ENCODE results near the gene MYO1B. TPM values are rescaled to one million over a fixed set of nuclear protein-coding genes. Genes with fewer than 3 reads are reported as not detected.

The MYO1B gene
- total and polyA plus RNA-seq, 2 experiments from 2014 or later = 126 to 197 TPM

DNA sequence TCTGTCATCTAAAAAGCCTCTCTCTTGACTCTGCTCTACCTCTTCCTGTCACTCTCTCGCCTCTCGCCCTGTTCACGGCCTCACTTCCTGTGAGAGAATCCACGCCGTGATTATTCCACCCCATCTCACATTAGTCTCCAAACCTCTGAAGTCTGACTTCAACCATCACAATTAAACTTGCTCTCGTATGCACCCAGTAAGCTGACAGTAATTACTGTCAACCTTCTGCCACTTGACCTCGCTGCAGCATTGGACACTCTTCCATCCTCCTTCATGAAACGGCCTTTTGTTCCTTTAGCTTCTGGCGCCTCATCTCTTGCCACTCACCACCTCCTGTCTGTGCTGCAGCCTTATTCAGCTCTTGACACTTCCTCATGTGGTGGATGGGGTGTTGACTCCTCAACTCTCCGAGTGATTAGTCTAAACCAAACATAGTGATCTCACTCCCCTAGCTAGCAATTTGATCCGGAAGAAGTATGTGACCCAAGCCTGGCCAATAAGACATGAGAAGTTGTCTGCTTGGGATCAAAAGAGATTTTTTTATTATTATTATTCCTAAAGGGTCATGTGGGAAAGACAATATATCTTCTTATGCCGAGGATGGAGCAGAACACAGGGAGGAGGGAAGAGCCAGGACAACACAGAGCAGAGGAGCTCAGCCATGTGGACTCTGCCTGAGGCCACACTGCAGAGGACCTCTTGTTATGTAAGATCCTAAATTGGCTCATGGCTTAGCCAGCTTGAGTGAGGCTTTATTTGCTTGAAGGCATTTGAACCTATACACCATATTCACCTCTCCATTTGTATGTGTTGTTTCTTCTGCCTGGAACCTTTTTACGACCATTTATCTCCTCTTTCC is 38.4 kb upstream of the MYO1B start:
- H3K4me1 ChIP-seq (ENCODE audit: insufficient read depth) = peaks cover 31% of the 10 kb centered on the region
- no peak for DNase-seq
- H3K27me3 ChIP-seq (replicated peaks; ENCODE audit: insufficient read depth) = no peaks in the 10 kb centered on the region
- H3K36me3 ChIP-seq (ENCODE audit: low read depth) = no peaks in the 10 kb centered on the region
- in situ Hi-C loops (cut with MboI) = no loop called here
- no peaks in the 10 kb centered on the region for H3K9me3 ChIP-seq (ENCODE audit: low read depth)
- H3K27ac ChIP-seq = no peak overlapping the region
- no peaks in the 10 kb centered on the region for H3K9me2 ChIP-seq (ENCODE audit: insufficient read depth)
- TF ChIP-seq EZH2 (IDR thresholded peaks at IDR 0.05; ENCODE audit: insufficient read depth, poor library complexity, severe bottlenecking) (no peak), EZH2phosphoT487 (IDR thresholded peaks at IDR 0.05; ENCODE audit: insufficient read depth, low read depth) (no peak)
- no peak overlapping the region for H3K4me2 ChIP-seq (ENCODE audit: unreplicated experiment)
- no peaks in the 10 kb centered on the region for H4K20me1 ChIP-seq (ENCODE audit: insufficient read depth)
- no peak overlapping the region for H3K9ac ChIP-seq
- peaks cover 31% of the 10 kb centered on the region for H3F3A ChIP-seq (ENCODE audit: insufficient read depth)
- H2AFZ ChIP-seq = no peak overlapping the region
- WGBS, 2 experiments (ENCODE audit: low coverage in 1 of 2, low lambda C conversion rate in 2 of 2, missing lambda C conversion rate in 2 of 2) = 81 to 84% methylated on average over 13 of the region's 13 CpGs
- no peak overlapping the region for H3K4me3 ChIP-seq
- H3K79me2 ChIP-seq (ENCODE audit: insufficient read depth) = no peaks in the 10 kb centered on the region

GRCh38 chr2:191209340-191209739 is 35.9 kb upstream of the MYO1B start:
- peak overlapping the region; percentile 53 for H3K4me2 ChIP-seq (ENCODE audit: unreplicated experiment)
- no peak for TF ChIP-seq EZH2phosphoT487 (IDR thresholded peaks at IDR 0.05; ENCODE audit: insufficient read depth, low read depth)
- TF ChIP-seq EZH2 (IDR thresholded peaks at IDR 0.05; ENCODE audit: insufficient read depth, poor library complexity, severe bottlenecking) = no peak
- H3K4me1 ChIP-seq (ENCODE audit: insufficient read depth) = peaks cover 20% of the 10 kb centered on the region
- H3K9me2 ChIP-seq (ENCODE audit: insufficient read depth) = no peaks in the 10 kb centered on the region
- H4K20me1 ChIP-seq (ENCODE audit: insufficient read depth) = no peaks in the 10 kb centered on the region
- H3K36me3 ChIP-seq (ENCODE audit: low read depth) = no peaks in the 10 kb centered on the region
- no peak overlapping the region for H3K9ac ChIP-seq
- H3K4me3 ChIP-seq = no peak overlapping the region
- WGBS, 2 experiments (ENCODE audit: low coverage in 1 of 2, low lambda C conversion rate in 2 of 2, missing lambda C conversion rate in 2 of 2) = 56 to 70% methylated on average over 1 of the region's 1 CpG
- H3K27ac ChIP-seq = peak overlapping the region; percentile 1; the same call in 1 of the 2 replicates
- no peak for DNase-seq
- in situ Hi-C loops (cut with MboI) = no loop called here
- peak overlapping the region; percentile 32; the same call in 1 of the 2 replicates for H2AFZ ChIP-seq
- H3F3A ChIP-seq (ENCODE audit: insufficient read depth) = peaks cover 9% of the 10 kb centered on the region
- H3K27me3 ChIP-seq (replicated peaks; ENCODE audit: insufficient read depth) = no peaks in the 10 kb centered on the region
- no peaks in the 10 kb centered on the region for H3K9me3 ChIP-seq (ENCODE audit: low read depth)
- H3K79me2 ChIP-seq (ENCODE audit: insufficient read depth) = no peaks in the 10 kb centered on the region

- Histone ChIP-seq H3K9me3 (ENCODE audit: low read depth) (no peaks in the 10 kb centered on the region), H3K9ac (no peak overlapping the region), H3K79me2 (ENCODE audit: insufficient read depth) (no peaks in the 10 kb centered on the region), H3K9me2 (ENCODE audit: insufficient read depth) (no peaks in the 10 kb centered on the region), H4K20me1 (ENCODE audit: insufficient read depth) (no peaks in the 10 kb centered on the region), H3F3A (ENCODE audit: insufficient read depth) (peaks cover 7% of the 10 kb centered on the region; the same call in 1 of the 2 replicates), H3K4me1 (ENCODE audit: insufficient read depth) (peaks cover 28% of the 10 kb centered on the region), H3K27me3 (replicated peaks; ENCODE audit: insufficient read depth) (no peaks in the 10 kb centered on the region), H3K4me3 (no peak overlapping the region), H2AFZ (no peak overlapping the region), H3K4me2 (ENCODE audit: unreplicated experiment) (no peak overlapping the region), H3K27ac (no peak overlapping the region), H3K36me3 (ENCODE audit: low read depth) (no peaks in the 10 kb centered on the region)
- no peak for DNase-seq
- no peak for TF ChIP-seq EZH2phosphoT487 (IDR thresholded peaks at IDR 0.05; ENCODE audit: insufficient read depth, low read depth)
- no peak for TF ChIP-seq EZH2 (IDR thresholded peaks at IDR 0.05; ENCODE audit: insufficient read depth, poor library complexity, severe bottlenecking)
- in situ Hi-C loops (cut with MboI) = no loop called here
Observed at GRCh38 chr2:191212119-191212518, 33.1 kb upstream of the MYO1B start.

DNA sequence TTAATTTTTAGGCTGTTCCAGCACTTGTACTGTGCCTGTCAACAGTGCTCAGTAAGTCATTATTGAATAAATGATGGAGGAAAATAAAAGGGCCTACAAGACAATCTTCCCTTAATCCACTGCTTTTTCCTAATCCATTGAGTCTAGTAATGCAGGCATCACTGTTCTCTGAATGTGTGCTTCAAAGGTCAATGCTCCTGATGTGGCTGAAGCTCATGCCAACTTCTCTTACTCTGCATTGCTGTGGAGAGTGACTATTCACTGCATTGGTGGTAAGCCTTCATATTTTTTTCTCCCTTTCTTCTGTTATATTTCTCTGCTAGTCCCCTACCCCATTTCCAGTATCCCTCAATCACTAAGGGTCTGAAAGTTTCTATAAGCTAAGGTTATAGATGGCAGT is 31.9 kb upstream of the MYO1B start:
- in situ Hi-C loops (cut with MboI) = no loop called here
- Histone ChIP-seq H3F3A (ENCODE audit: insufficient read depth) (peaks cover 7% of the 10 kb centered on the region; the same call in 1 of the 2 replicates), H3K79me2 (ENCODE audit: insufficient read depth) (no peaks in the 10 kb centered on the region), H3K4me2 (ENCODE audit: unreplicated experiment) (no peak overlapping the region), H4K20me1 (ENCODE audit: insufficient read depth) (no peaks in the 10 kb centered on the region), H2AFZ (no peak overlapping the region), H3K36me3 (ENCODE audit: low read depth) (no peaks in the 10 kb centered on the region), H3K4me3 (no peak overlapping the region), H3K27me3 (replicated peaks; ENCODE audit: insufficient read depth) (no peaks in the 10 kb centered on the region), H3K27ac (no peak overlapping the region), H3K9me2 (ENCODE audit: insufficient read depth) (no peaks in the 10 kb centered on the region), H3K4me1 (ENCODE audit: insufficient read depth) (peaks cover 41% of the 10 kb centered on the region), H3K9ac (no peak overlapping the region), H3K9me3 (ENCODE audit: low read depth) (no peaks in the 10 kb centered on the region)
- peak; percentile 53 for DNase-seq
- TF ChIP-seq EZH2 (IDR thresholded peaks at IDR 0.05; ENCODE audit: insufficient read depth, poor library complexity, severe bottlenecking) = no peak
- no peak for TF ChIP-seq EZH2phosphoT487 (IDR thresholded peaks at IDR 0.05; ENCODE audit: insufficient read depth, low read depth)

Data from GM23248 (cell line).